PFSK-1 (cell line): ENCODE measurements around the gene NOC4L.

Source experiments
- FOXP2 ChIP-seq: optimal IDR thresholded peaks from 2 replicates; pipeline ENCODE3; 2011; ENCODE audit warnings: borderline replicate concordance, control low read depth, inconsistent platforms; ENCODE audit not compliant: insufficient read depth; ENCODE audit errors: extremely low read length, extremely low read depth
- POLR2AphosphoS5 ChIP-seq: IDR thresholded peaks from 2 replicates; pipeline ENCODE4 v1.6.1; 2012; ENCODE audit warnings: low read depth, mild to moderate bottlenecking, control low read depth, low read length, moderate library complexity
- SIN3A ChIP-seq: IDR thresholded peaks from 2 replicates; pipeline ENCODE4 v1.6.1; 2012; ENCODE audit warnings: mild to moderate bottlenecking, low read length, moderate library complexity, borderline replicate concordance; ENCODE audit not compliant: insufficient read depth
- TAF1 ChIP-seq: IDR thresholded peaks from 2 replicates; pipeline ENCODE4 v1.6.1; 2012; ENCODE audit warnings: low read length, control low read depth, borderline replicate concordance; ENCODE audit not compliant: insufficient read depth
- TF ChIP-seq, protein P1 (sequence below), 2 experiments: IDR thresholded peaks; 2 replicates each; pipeline versions ENCODE4 v1.6.1 to v1.8.0; 2011 to 2012; ENCODE audit warnings: low read depth in 2 of 2, low read length in 2 of 2, control low read depth in 1 of 2, inconsistent platforms in 1 of 2, mild to moderate bottlenecking in 1 of 2, moderate library complexity in 1 of 2; ENCODE audit not compliant: insufficient read depth in 1 of 2

NOC4L gene

DNA sequence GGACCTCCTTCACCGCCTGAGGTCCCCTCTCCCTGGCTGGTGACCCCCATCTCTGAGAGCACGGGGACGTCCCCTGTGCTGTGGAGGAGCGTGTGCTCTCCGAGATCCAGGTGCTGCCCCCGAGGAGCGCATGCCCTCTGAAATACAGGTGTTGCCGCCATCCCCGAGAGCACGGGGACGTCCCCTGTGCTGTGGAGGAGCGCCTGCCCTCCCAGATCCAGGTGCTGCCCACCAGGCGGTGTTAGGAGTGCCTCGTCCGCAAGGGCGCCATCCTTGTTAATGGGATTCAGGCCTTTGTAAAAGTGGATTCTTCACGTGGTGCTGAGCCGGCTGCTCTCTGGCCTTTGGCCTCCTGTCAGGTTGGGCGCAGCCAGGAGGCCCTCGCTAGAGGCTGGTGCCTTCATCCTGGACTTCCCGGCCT is 10.1 kb downstream of the NOC4L start:
- TF ChIP-seq SIN3A (no peak), POLR2AphosphoS5 (no peak), FOXP2 (no peak), TAF1 (no peak)
- TF ChIP-seq, protein P1, sequence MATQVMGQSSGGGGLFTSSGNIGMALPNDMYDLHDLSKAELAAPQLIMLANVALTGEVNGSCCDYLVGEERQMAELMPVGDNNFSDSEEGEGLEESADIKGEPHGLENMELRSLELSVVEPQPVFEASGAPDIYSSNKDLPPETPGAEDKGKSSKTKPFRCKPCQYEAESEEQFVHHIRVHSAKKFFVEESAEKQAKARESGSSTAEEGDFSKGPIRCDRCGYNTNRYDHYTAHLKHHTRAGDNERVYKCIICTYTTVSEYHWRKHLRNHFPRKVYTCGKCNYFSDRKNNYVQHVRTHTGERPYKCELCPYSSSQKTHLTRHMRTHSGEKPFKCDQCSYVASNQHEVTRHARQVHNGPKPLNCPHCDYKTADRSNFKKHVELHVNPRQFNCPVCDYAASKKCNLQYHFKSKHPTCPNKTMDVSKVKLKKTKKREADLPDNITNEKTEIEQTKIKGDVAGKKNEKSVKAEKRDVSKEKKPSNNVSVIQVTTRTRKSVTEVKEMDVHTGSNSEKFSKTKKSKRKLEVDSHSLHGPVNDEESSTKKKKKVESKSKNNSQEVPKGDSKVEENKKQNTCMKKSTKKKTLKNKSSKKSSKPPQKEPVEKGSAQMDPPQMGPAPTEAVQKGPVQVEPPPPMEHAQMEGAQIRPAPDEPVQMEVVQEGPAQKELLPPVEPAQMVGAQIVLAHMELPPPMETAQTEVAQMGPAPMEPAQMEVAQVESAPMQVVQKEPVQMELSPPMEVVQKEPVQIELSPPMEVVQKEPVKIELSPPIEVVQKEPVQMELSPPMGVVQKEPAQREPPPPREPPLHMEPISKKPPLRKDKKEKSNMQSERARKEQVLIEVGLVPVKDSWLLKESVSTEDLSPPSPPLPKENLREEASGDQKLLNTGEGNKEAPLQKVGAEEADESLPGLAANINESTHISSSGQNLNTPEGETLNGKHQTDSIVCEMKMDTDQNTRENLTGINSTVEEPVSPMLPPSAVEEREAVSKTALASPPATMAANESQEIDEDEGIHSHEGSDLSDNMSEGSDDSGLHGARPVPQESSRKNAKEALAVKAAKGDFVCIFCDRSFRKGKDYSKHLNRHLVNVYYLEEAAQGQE (IDR thresholded peaks at IDR 0.05; ENCODE audit: insufficient read depth in 1 of 2, low read depth in 2 of 2, low read length in 2 of 2), result no peak

DNA sequence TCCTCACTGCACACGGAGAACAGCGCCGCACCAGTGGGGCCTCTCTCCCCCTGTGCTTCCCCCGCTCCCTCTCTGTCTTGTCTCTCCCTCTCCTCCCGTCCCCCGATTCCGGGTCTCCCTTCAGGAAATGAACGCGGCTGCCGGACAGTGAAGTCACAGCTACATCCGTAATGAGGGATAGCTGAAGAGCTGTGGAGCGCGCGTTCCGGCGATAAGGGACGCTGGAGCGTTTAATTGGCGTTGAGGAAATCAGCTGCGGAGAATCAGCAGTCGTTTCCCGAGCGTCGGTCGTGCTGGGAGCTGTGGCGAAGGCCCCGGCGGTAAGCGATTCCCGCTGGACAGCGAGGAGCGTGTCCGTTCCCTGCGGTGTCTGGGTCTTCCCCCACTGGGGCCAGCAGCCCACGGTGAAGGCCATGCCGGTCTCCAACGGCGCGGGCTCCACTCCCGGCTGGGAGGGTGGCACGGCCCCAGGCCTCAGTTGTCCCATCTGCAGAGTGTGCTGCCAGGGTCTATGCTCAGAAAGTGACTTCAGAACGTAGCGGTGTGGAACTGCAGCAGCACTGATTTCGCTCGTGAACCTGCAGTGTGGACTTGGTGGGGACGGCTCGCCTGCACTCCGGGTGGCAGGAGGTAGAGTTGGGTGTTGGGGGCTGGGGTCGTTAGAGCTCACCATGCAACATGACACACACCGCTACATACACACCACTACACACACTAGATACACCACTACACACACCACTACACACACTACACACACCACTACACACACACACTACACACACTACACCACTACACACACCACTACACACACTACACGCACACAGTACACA is 10.9 kb downstream of the NOC4L start:
- TF ChIP-seq, protein P1 (IDR thresholded peaks at IDR 0.05; ENCODE audit: insufficient read depth in 1 of 2, low read depth in 2 of 2, low read length in 2 of 2), result no peak
- TF ChIP-seq TAF1 (no peak), SIN3A (no peak), FOXP2 (no peak), POLR2AphosphoS5 (no peak)

DNA sequence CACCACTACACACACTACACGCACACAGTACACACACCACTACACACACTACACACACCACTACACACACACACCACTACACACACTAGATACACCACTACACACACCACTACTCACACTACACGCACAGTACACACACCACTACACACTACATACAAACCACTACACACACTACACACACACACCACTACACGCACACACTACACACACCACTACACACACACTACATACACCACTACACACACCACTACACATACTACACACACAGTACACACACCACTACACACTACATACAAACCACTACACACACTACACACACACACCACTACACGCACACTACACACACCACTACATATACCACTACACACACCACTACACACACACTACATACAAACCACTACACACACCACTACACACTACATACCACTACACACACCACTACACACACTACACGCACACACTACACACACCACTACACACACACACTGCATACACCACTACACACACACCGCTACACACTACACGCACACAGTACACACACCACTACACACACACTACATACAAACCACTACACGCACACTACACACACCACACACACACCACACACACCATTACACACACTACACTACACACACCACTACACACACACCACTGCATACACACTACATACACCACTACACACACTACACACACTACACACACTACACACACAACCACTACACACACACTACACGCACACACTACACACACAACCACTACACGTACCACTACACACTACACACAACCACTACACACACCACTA is 11.7 kb downstream of the NOC4L start:
- TF ChIP-seq POLR2AphosphoS5 (no peak), TAF1 (no peak), SIN3A (no peak), FOXP2 (no peak)
- TF ChIP-seq, protein P1 (IDR thresholded peaks at IDR 0.05; ENCODE audit: insufficient read depth in 1 of 2, low read depth in 2 of 2, low read length in 2 of 2), result no peak

DNA sequence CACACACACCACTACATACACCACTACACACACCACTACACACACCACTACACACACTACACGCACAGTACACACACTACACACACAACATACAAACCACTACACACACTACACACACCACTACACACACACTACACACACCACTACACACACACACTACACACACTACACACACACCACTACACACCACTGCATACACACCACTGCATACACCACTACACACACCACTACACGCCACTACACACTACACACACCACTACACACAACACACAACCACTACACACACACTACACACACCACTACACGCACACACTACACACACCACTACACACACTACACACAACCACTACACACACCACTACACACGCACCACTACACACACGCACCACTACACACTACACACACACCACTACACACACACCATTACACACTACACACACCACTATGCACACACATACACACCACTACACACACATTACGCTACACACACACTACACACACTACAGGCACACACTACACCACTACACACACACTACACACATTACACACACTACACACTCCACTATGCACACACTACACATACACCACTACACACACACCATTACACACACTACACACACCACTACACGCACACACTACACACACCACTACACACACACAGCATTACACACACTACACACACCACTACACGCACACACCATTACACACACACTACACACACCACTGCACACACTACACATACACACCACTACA is 12.5 kb downstream of the NOC4L start:
- TF ChIP-seq POLR2AphosphoS5 (no peak), SIN3A (no peak), FOXP2 (no peak), TAF1 (no peak)

DNA sequence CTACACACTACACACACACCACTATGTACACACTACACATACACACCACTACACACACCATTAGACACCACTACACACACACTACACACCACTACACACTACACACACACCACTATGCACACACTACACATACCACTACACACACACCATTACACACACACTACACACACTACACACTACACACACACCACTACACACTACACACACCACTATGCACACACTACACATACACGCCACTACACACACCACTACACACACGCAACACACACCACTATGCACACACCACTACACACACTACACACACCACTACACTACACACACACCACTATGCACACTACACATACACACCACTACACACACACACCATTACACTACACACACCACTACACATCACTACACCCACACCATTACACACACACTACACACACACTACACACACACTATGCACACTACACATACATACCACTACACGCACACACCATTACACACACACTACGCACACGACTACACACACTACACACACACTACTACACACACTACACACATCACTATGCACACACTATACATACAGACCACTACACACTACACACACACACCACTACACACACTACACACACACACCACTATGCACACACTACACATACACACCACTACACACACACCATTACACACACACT is 13.6 kb downstream of the NOC4L start:
- TF ChIP-seq TAF1, result no peak
- TF ChIP-seq, protein P1 (IDR thresholded peaks at IDR 0.05; ENCODE audit: insufficient read depth in 1 of 2, low read depth in 2 of 2, low read length in 2 of 2), result no peak
- TF ChIP-seq POLR2AphosphoS5, result no peak
- TF ChIP-seq SIN3A, result no peak
- TF ChIP-seq FOXP2, result no peak
